COLO829 (cell line): Measurements from ENCODE around the gene NPAS3.

Source experiments
- DNase-seq: peaks from one replicate; pipeline ENCODE4 v3.0.0; 2012; ENCODE audit warnings: low spot score

The NPAS3 gene

GRCh38 chr14:33381717-33382116, 443.0 kb downstream of the NPAS3 start:
- no peak for DNase-seq

- peak; percentile 7 for DNase-seq
These were observed 447.5 kb downstream of the NPAS3 start for GRCh38 chr14:33386140-33386539.

GRCh38 chr14:33386781-33387180, 448.1 kb downstream of the NPAS3 start:
- no peak for DNase-seq

- DNase-seq, result no peak
These were observed 451.7 kb downstream of the NPAS3 start for GRCh38 chr14:33390335-33390734.

- no peak for DNase-seq
These were observed 454.7 kb downstream of the NPAS3 start for GRCh38 chr14:33393231-33393894.

GRCh38 chr14:33393895-33394368, 455.3 kb downstream of the NPAS3 start:
- no peak for DNase-seq

- no peak for DNase-seq
These were observed 462.6 kb downstream of the NPAS3 start for GRCh38 chr14:33401311-33401710.

- DNase-seq, result no peak
These were observed 463.9 kb downstream of the NPAS3 start for GRCh38 chr14:33402604-33403003.

- DNase-seq, result peak; percentile 40
These were observed 465.4 kb downstream of the NPAS3 start for GRCh38 chr14:33404054-33404453.

GRCh38 chr14:33404964-33405574, 466.4 kb downstream of the NPAS3 start:
- DNase-seq, result no peak

GRCh38 chr14:33406766-33407165, 468.1 kb downstream of the NPAS3 start:
- DNase-seq, result no peak

GRCh38 chr14:33408291-33408690, 469.6 kb downstream of the NPAS3 start:
- no peak for DNase-seq

GRCh38 chr14:33412450-33412849, 473.8 kb downstream of the NPAS3 start:
- no peak for DNase-seq

GRCh38 chr14:33413381-33413780, 474.7 kb downstream of the NPAS3 start:
- DNase-seq, result no peak

GRCh38 chr14:33414041-33414440, 475.4 kb downstream of the NPAS3 start:
- DNase-seq, result no peak

- DNase-seq, result no peak
These were observed 481.5 kb downstream of the NPAS3 start for GRCh38 chr14:33420051-33420627.

GRCh38 chr14:33430414-33431035, 491.8 kb downstream of the NPAS3 start:
- DNase-seq, result no peak

- DNase-seq, result no peak
These were observed 493.8 kb downstream of the NPAS3 start for GRCh38 chr14:33432407-33433023.

- no peak for DNase-seq
These were observed 494.7 kb downstream of the NPAS3 start for GRCh38 chr14:33433396-33433795.

- DNase-seq, result no peak
These were observed 497.4 kb downstream of the NPAS3 start for GRCh38 chr14:33435911-33436689.

GRCh38 chr14:33441633-33442032, 503.0 kb downstream of the NPAS3 start:
- DNase-seq, result no peak

- DNase-seq, result no peak
These were observed 505.5 kb downstream of the NPAS3 start for GRCh38 chr14:33444136-33444535.
